Measurements from ENCODE around the gene FBXL17.

GRCh38 chr5:108148715-108149139 is 233.2 kb downstream of the FBXL17 start:
- TF ChIP-seq CTCF (IDR thresholded peaks at IDR 0.05) (peak in 1 of 2 donors; percentile 20), EP300 (IDR thresholded peaks at IDR 0.05) (no peak), POLR2A (IDR thresholded peaks at IDR 0.05) (no peak), POLR2AphosphoS5 (IDR thresholded peaks at IDR 0.05) (no peak)
